ENCODE data around the gene POFUT2.

Gene POFUT2

DNA sequence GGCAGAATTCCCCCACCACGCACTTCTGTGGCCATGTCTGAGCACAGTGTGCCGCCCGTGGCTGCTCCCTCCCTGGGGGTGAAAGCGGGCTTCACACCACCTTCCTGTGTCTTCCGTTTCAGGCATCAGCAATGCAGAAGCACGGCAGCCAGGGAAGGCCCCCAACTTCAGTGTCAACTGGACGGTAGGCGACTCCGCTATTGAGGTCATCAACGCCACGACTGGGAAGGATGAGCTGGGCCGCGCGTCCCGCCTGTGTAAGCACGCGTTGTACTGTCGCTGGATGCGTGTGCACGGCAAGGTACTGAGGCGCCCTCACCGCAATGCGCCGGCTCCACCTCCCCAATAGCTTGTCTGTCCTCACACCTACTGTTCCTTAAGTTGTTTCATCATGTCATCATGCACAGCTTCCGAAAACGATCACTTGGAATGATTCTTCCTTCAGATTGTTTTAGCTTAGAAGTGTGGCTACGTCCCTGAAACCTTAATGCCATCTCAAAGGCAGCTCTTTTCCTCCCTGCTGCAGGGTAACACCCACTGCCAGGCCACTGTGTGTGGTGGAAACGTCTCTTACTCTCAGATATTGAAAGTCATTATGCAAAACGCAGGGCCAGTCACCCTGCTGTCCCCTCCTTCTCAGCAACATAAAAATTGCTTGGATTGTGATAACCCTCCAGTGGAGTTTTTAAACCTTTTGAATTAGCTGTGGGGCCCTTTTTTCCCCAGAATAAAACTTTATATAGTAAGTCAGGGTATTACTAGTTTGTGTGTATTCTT lies 66.8 kb downstream of the POFUT2 start:
- DNase-seq, result no peak

DNA sequence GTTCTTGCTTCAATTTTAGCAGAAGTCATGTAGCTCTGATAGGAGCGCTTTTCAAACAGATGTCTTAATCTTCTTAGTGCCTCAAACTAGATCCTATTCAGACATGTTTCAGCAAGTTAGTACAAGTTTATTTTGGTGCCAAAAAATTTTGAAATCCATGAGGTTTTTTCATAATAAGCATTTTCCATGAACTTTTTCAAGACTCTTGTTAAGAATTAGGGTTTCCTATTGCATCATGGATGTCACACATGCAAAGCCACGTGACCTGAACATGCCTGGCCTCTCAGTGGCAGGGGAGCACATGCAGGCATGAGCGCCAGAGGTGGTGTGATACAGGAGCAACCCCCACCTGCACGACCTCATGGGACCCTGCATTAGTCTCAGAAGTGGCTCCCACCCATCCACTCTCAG lies 67.6 kb downstream of the POFUT2 start:
- DNase-seq, result no peak

DNA sequence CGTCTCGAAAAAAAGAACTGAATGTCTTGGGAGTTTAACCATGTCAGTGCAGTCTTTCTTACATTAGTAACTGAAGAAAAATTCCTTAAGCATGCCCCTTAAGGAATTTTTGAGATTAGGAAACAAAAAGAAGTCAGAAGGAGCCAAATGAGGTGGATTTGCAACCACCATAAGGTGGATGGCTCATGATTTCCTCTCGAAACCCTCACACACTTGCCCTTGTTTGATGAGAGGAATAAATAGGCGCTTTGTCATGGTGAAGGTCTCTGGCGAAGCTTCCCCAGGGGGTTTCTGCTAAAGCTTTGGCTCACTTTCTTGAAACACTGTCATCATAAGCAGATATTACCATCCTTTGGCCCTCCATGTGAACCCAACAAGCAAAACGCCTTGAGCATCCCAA lies 68.2 kb downstream of the POFUT2 start:
- DNase-seq, result no peak

DNA sequence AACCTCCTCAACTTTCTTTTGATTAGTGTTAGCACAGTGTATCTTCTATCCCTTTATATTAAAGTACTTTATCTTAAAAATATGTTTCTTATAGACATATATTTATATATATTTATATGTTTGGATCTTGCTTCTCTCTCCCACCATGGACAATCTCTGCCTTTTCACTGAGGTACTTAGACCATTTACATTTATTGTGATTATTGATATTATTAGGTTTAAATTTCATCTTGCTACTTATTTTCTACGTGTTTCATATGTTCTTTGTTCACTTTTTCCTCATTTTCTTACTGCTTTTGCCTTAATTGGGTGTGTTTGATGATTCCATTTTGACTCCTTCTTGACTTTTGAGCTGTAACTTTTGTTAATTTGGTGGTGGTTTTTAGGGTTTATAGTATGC lies 70.7 kb downstream of the POFUT2 start:
- no peak for DNase-seq

DNA sequence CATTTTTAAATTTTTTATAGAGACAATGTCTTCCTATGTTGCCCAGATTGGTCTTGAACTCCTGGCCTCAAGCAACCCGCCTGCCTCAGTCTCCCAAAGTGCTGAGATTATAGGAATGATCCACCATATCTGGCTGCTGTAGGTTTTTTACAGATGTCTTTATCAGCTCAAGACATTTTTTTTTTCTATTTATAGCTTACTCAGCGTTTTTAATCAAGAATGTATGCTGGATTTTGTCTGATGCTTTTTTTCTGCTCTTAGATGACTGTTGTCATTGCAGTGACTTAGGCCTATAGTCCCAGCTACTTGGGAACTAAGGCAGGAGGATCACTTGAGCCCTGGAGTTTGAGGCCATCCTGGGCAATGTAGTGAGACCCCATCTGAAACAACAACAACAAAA lies 72.5 kb downstream of the POFUT2 start:
- DNase-seq, result no peak
